Activated CD8-positive, alpha-beta T cell treated with anti-CD3 and anti-CD28 coated beads, Interleukin-2, amount 10 ng/mL, durations not matched to agents 7 days and 5 days (primary cell): ENCODE results near the gene EFCAB11. TPM values are rescaled to one million over a fixed set of nuclear protein-coding genes. Genes with fewer than 3 reads are reported as not detected.

Experiments
- ATAC-seq: fragments of 150-1000 bp; cut with Tn5 transposase; one replicate; pipeline ENCODE4 v1.10.0; 2021; ENCODE audit warnings: moderate library complexity
- CTCF ChIA-PET: fragments of 350-600 bp; sonication (Branson Sonifier 250); formaldehyde crosslinking; loops from one replicate; lab custom pipeline; 2021; ENCODE audit warnings: antibody characterized with exemption; lab: Charles Lee
- POLR2A ChIA-PET: fragments of 350-600 bp; sonication (Branson Sonifier 250); formaldehyde crosslinking; loops from one replicate; lab custom pipeline; 2021; ENCODE audit warnings: antibody characterized with exemption; lab: Charles Lee
- DNase-seq: peaks from one replicate; pipeline ENCODE4 v3.0.0-alpha.2; 2020
- H3K27ac Mint-ChIP-seq: one replicate; pipeline ENCODE4 v1.8.0; 2021; ENCODE audit warnings: mild to moderate bottlenecking, mixed read lengths
- H3K27me3 Mint-ChIP-seq: one replicate; pipeline ENCODE4 v1.8.0; 2021; ENCODE audit warnings: low read depth, mixed read lengths
- H3K36me3 Mint-ChIP-seq: one replicate; pipeline ENCODE4 v1.8.0; 2021; ENCODE audit warnings: low read depth, mixed read lengths
- H3K4me1 Mint-ChIP-seq: one replicate; pipeline ENCODE4 v1.8.0; 2021; ENCODE audit warnings: low read depth, mixed read lengths
- H3K4me3 Mint-ChIP-seq: one replicate; pipeline ENCODE4 v1.8.0; 2021; ENCODE audit warnings: mild to moderate bottlenecking, mixed read lengths
- H3K9me3 Mint-ChIP-seq: one replicate; pipeline ENCODE4 v1.8.0; 2022; ENCODE audit warnings: mixed read lengths; ENCODE audit not compliant: insufficient read depth
- total RNA-seq, 2 experiments: library from RNA; stranded (reverse); gene quantifications; one replicate each; pipeline ENCODE4 v1.2.3, GENCODE V29; 2021

Gene EFCAB11
- total RNA-seq, 2 experiments from 2014 or later = 9.8 to 11.9 TPM

DNA sequence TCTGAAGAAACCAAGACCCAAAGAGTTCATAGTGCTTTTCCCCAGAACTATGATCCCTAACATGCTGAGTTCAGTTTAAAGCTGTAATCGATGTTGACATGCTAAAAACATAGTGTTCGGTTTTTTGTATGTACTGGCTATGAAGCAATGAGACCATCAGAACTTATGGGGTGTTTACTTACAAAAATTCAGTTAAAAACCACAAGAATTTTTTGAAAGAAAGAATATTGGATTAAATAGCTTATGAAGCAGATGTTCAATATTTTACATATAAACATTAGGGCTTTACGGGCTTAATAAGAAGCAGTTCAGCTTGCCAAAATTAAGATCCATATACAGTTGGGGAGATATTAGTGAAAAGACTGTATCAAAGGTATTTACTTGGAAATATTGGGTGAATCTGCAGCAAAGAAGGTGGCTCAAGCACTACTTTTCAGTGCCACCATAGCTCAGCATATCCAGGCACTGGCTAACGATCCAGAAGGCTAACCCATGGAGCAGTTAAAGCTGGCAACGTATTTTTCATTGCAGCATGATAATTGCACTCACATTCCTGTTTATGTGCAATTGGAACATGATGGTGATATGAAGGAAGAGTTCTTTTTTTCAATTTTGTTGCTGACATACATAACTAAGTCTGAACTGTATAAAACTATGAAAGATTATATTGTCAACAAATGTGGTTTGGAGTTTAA is 125.9 kb downstream of the EFCAB11 start:
- POLR2A ChIA-PET = no interaction called here
- H3K36me3 Mint-ChIP-seq = no peaks in the 10 kb centered on the region
- DNase-seq = no peak
- CTCF ChIA-PET = no interaction called here
- no peak overlapping the region for H3K4me3 Mint-ChIP-seq
- H3K9me3 Mint-ChIP-seq = no peaks in the 10 kb centered on the region
- ATAC-seq = no peak
- no peaks in the 10 kb centered on the region for H3K4me1 Mint-ChIP-seq
- no peak overlapping the region for H3K27ac Mint-ChIP-seq
- peaks cover 5% of the 10 kb centered on the region for H3K27me3 Mint-ChIP-seq

DNA sequence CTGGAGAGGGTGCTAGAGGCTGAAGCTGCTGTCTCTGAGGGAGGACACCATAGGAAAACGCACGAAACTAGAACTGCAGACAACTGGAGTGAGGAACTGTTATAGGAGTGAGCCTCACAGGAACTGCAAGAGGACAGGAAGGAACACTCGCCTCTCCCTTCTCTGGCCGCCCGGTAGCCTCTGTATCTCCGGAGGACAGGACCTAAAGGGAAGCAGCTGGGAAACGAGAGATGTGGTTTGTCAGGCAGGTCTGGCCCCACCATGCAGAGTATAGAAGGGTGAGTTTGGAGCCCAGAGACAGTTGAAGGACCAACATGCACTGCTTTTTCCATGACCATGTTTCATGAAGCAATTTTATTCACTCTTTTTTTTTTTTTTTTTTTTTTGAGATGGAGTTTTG is 127.3 kb downstream of the EFCAB11 start:
- no peaks in the 10 kb centered on the region for H3K4me1 Mint-ChIP-seq
- ChIA-PET CTCF (no interaction called here), POLR2A (no interaction called here)
- H3K4me3 Mint-ChIP-seq = no peak overlapping the region
- H3K9me3 Mint-ChIP-seq = no peaks in the 10 kb centered on the region
- no peak for DNase-seq
- H3K27me3 Mint-ChIP-seq = peaks cover 5% of the 10 kb centered on the region
- H3K36me3 Mint-ChIP-seq = no peaks in the 10 kb centered on the region
- no peak for ATAC-seq
- H3K27ac Mint-ChIP-seq = no peak overlapping the region

DNA sequence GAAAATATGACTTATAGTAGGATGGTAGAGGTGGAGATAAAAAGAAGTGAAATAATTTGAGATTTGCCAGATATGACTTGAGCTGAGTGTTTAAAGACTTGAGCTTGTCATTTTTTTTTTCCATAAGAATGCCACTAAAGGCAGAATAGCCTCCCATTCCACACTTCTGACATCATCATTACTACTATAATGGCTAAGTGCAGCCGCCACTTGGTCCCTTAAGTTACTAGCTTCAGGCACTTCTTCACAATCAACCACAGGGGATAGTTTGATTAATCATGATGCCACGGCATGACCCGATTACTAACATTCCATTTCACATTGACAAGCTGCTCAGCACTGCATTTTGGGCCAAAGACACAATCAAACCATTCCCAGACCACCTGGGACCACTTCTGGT is 127.9 kb downstream of the EFCAB11 start:
- ChIA-PET POLR2A (no interaction called here), CTCF (no interaction called here)
- DNase-seq (no peak), ATAC-seq (no peak)
- Mint-ChIP-seq H3K27ac (no peak overlapping the region), H3K4me1 (no peaks in the 10 kb centered on the region), H3K36me3 (no peaks in the 10 kb centered on the region), H3K9me3 (no peaks in the 10 kb centered on the region), H3K4me3 (no peak overlapping the region), H3K27me3 (peaks cover 3% of the 10 kb centered on the region)

DNA sequence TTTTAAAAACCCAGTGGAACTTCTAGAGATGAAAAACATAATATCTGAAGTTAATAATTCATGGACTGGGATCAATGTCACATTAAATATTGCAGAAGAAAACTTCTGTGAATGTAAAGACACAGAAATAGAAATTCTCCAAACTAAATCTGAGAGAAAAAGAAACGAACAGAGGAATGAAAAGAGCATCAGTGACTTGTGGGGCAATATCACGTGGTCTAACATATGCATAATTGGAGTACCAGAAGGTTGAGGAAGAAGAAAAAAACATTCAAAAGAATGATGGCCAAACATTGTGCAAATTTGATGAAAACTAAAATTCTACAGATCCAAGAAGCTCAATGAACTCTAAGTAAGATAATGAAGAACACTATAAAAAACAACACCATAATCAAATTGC is 130.8 kb downstream of the EFCAB11 start:
- ChIA-PET CTCF (no interaction called here), POLR2A (no interaction called here)

DNA sequence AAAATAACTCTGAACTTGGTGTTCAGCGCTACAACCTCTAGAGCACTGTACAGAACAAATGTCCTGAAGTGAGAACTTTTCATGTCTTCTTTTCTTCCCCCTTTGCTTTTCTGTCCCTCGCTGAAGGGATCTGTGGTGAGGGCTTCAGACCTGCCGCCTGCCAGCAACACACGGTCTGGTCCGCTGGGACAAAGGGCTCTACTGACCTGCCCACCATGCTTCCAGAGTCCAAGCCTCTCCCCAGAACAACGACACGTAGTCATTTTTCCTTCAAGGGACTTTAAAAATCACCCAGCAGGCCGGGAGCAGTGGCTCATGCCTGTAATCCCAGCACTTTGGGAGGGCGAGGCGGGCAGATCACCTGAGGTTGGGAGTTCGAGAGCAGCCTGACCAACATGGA is 140.4 kb downstream of the EFCAB11 start:
- POLR2A ChIA-PET = interaction anchor here (0.7 kb wide), 1 partner anchor 21 kb away, joined by 3 read pairs; no protein-coding TSS in a partner anchor
- H3K9me3 Mint-ChIP-seq = no peaks in the 10 kb centered on the region
- ATAC-seq = no peak

More for the DNA sequence above, 130.8 kb downstream of the EFCAB11 start:
- H3K27me3 Mint-ChIP-seq = peaks cover 3% of the 10 kb centered on the region
- ATAC-seq (no peak), DNase-seq (no peak)
- no peaks in the 10 kb centered on the region for H3K36me3 Mint-ChIP-seq
- no peaks in the 10 kb centered on the region for H3K4me1 Mint-ChIP-seq
- no peak overlapping the region for H3K27ac Mint-ChIP-seq
- no peaks in the 10 kb centered on the region for H3K9me3 Mint-ChIP-seq
- H3K4me3 Mint-ChIP-seq = no peak overlapping the region

DNA sequence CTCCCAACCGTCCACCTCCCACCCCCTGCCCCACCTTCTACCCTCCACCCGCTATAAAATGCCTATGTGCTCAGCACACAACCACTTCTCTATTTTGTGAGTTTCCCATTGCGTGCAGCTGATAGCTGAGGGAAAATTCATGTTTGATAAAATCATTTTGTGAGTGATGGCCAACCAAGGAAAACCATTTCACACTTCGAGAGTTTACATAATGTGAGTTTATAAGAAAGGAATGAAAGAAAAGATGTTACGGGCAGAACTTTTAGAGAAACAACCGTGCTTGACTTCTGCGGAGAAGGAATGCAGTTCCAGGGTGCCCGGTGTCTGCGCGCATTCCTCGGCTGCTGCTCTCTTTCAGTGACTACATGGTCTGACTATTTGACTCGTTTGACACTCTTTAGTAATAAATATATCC is 140.9 kb downstream of the EFCAB11 start:
- Mint-ChIP-seq H3K36me3 (no peaks in the 10 kb centered on the region), H3K4me3 (no peak overlapping the region), H3K9me3 (no peaks in the 10 kb centered on the region), H3K27ac (no peak overlapping the region), H3K4me1 (no peaks in the 10 kb centered on the region), H3K27me3 (peaks cover 17% of the 10 kb centered on the region)
- DNase-seq (no peak), ATAC-seq (no peak)
- ChIA-PET POLR2A (interaction anchor here (0.7 kb wide), 1 partner anchor 21 kb away, joined by 3 read pairs; no protein-coding TSS in a partner anchor), CTCF (no interaction called here)

More for the DNA sequence above, 140.4 kb downstream of the EFCAB11 start:
- no peak for DNase-seq
- no peak overlapping the region for H3K27ac Mint-ChIP-seq
- H3K36me3 Mint-ChIP-seq = no peaks in the 10 kb centered on the region
- CTCF ChIA-PET = no interaction called here
- H3K4me3 Mint-ChIP-seq = no peak overlapping the region
- peaks cover 17% of the 10 kb centered on the region for H3K27me3 Mint-ChIP-seq
- H3K4me1 Mint-ChIP-seq = no peaks in the 10 kb centered on the region

DNA sequence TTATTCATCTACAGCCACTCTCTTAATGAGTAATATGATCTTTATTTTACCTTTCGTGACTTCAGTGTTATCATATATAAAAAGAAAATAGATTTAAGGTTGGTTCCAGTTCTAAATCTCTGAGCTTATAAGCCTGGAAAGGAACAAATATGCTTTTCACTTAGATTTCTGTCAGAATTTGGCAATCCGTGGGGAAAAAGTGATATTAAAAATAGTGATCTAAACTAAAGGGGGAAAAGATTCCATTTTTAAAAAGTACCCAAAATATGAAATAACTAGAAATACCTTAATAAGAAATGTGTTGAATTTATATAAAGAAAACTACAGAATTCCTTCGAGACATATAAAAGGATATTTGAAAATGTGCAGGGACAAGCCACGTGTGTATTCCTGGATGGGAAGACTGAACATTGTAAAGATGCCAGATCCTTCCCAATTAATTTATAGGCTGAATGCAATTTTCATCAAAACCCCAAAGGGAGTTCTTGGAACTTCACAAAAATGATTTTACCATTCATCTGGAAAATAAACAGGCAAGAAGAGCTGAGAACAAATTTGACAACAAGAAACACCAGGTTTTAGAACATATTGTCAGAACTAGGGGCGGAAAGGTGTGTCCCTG is 142.5 kb downstream of the EFCAB11 start:
- ATAC-seq (no peak), DNase-seq (no peak)
- CTCF ChIA-PET = no interaction called here
- no peaks in the 10 kb centered on the region for H3K36me3 Mint-ChIP-seq
- H3K27me3 Mint-ChIP-seq = peaks cover 15% of the 10 kb centered on the region
- no peak overlapping the region for H3K4me3 Mint-ChIP-seq
- no peak overlapping the region for H3K27ac Mint-ChIP-seq
- no peaks in the 10 kb centered on the region for H3K4me1 Mint-ChIP-seq
- H3K9me3 Mint-ChIP-seq = no peaks in the 10 kb centered on the region
- POLR2A ChIA-PET = no interaction called here

DNA sequence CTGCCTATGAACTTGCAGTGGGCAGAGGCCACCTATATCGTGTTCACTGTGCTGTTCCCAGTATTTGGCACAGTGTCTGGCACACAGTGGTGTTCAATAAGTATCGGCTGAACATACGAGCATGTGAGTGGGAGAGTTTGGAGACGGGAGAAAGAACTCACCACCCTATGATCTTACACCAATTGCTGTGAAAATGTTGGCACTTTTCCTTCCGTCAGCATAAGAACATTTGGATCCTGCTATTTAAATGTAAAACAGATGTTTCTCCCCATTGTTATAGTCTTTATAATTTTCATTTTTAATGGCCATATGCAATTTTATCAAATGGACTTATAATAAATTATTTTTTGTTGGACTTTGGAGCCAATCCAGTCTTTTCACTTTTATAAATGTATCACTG is 144.4 kb downstream of the EFCAB11 start:
- Mint-ChIP-seq H3K36me3 (no peaks in the 10 kb centered on the region), H3K9me3 (no peaks in the 10 kb centered on the region), H3K27ac (no peak overlapping the region), H3K4me3 (no peak overlapping the region), H3K4me1 (no peaks in the 10 kb centered on the region), H3K27me3 (peaks cover 15% of the 10 kb centered on the region)
- ATAC-seq (no peak), DNase-seq (no peak)
- POLR2A ChIA-PET = no interaction called here
- CTCF ChIA-PET = no interaction called here

DNA sequence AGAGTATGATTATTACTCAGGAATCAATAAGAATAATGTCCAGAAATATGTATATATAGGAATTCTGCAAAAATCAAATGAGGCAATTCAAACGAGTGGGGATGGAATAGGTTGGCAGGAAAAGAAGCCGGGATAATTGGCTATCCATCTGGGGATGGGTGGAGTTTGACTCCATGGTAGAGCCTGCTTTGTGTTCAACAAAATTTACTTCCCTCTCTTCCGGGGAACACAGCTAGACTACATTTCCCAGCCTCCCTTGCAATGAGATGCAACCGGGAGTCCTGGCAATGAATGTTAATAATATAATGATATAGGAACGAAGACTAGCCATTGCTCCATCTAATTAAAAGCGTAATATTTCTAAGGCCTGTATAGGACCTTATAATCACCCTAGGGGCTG is 146.6 kb downstream of the EFCAB11 start:
- H3K27me3 Mint-ChIP-seq = peaks cover 5% of the 10 kb centered on the region
- ATAC-seq = no peak
- no peaks in the 10 kb centered on the region for H3K9me3 Mint-ChIP-seq
- ChIA-PET POLR2A (no interaction called here), CTCF (interaction anchor here (0.8 to 1.3 kb wide), 2 partner anchors 37 to 132 kb away, joined by 3 read pairs; no protein-coding TSS in a partner anchor)
- no peaks in the 10 kb centered on the region for H3K4me1 Mint-ChIP-seq
- no peak overlapping the region for H3K27ac Mint-ChIP-seq
- H3K36me3 Mint-ChIP-seq = no peaks in the 10 kb centered on the region
- no peak overlapping the region for H3K4me3 Mint-ChIP-seq
- no peak for DNase-seq

DNA sequence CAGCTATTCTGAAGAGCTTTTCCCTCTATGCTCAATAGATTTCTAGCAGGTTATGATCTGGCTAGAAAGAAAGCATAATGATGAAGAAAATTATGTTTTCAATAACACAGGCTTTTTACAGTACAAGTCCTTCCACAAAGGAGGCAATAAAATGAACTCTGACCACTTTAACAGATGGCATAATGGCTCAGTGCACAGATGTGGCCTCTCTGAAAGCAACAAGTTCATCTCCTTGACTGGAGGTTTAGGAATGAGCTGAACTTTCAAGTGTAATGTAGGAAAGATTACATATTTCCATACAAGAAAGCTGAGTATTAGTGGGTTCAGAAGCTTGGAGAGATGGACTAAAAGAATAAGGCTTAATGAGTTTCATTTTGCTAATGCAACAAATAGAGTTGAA is 147.4 kb downstream of the EFCAB11 start:
- Mint-ChIP-seq H3K27ac (no peak overlapping the region), H3K36me3 (no peaks in the 10 kb centered on the region), H3K4me1 (no peaks in the 10 kb centered on the region), H3K9me3 (no peaks in the 10 kb centered on the region), H3K4me3 (no peak overlapping the region), H3K27me3 (peaks cover 2% of the 10 kb centered on the region)
- POLR2A ChIA-PET = no interaction called here
- CTCF ChIA-PET = interaction anchor here (0.8 to 1.3 kb wide), 2 partner anchors 38 to 133 kb away, joined by 3 read pairs; no protein-coding TSS in a partner anchor
- DNase-seq = no peak
- ATAC-seq = no peak

DNA sequence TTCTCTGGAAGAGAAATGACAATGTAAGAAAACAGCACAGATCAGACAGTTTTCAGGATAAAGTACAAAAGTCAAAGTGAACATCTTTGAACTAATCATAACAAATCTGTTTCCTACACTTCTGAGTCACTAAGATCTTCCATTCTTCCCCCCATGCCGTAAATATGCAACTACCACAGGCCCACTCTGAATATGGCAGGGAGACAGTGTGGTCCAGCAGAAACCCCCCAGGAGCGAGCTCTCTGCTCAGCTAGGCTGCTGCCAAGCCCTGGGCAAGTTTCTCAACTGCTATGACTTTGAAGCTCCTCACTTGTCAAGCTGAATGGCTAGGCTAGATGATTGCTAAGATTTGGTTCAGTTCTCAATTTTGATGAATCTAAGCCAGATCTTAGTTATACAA is 148.1 kb downstream of the EFCAB11 start:
- DNase-seq = no peak
- ChIA-PET POLR2A (no interaction called here), CTCF (interaction anchor here (0.8 to 1.3 kb wide), 2 partner anchors 39 to 133 kb away, joined by 3 read pairs; no protein-coding TSS in a partner anchor)
- ATAC-seq = no peak
- Mint-ChIP-seq H3K27ac (no peak overlapping the region), H3K4me3 (no peak overlapping the region), H3K36me3 (no peaks in the 10 kb centered on the region), H3K27me3 (peaks cover 2% of the 10 kb centered on the region), H3K9me3 (no peaks in the 10 kb centered on the region), H3K4me1 (no peaks in the 10 kb centered on the region)

DNA sequence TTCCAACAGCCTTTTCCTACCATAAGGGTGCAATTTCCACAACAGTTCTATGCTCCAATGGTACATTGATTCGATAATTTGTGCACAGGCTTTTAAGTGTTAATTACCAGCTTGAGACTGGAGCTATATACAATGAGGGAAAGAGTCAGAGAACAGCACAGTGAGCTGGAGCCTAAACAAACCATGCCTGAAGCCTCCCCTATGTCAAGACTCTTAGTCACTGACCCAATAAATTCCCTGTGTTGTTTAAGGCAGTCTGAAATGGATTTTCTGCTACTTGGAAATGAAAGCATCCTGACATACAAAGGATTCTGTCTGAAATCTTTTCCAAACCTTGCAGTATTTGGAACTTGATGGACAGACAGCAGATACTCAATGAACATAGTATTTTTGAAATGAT is 149.0 kb downstream of the EFCAB11 start:
- H3K4me1 Mint-ChIP-seq = no peaks in the 10 kb centered on the region
- no peaks in the 10 kb centered on the region for H3K9me3 Mint-ChIP-seq
- no peak overlapping the region for H3K27ac Mint-ChIP-seq
- no peaks in the 10 kb centered on the region for H3K36me3 Mint-ChIP-seq
- ATAC-seq (no peak), DNase-seq (no peak)
- H3K4me3 Mint-ChIP-seq = no peak overlapping the region
- H3K27me3 Mint-ChIP-seq = no peaks in the 10 kb centered on the region
- ChIA-PET POLR2A (no interaction called here), CTCF (interaction anchor here (0.7 kb wide), 1 partner anchor 558 kb away, joined by 3 read pairs; no protein-coding TSS in a partner anchor)
